Activated CD4-positive, CD25-positive, alpha-beta regulatory T cell (primary cell): ENCODE results near the gene FIGNL2.
"Not testable (repeated sequence)": the region's sequence is repeated elsewhere in the genome, so short reads cannot be mapped to it uniquely, and the experiment has no call there.

ENCODE experiments used
- DNase-seq, 4 experiments: peaks; one replicate each; lab custom pipeline; 2025; lab: John Stamatoyannopoulos, UW

Gene FIGNL2

GRCh38 chr12:51818086-51818485, 30.4 kb downstream of the FIGNL2 start:
- no peak for DNase-seq

GRCh38 chr12:51817027-51817953, 31.2 kb downstream of the FIGNL2 start:
- DNase-seq, result no peak

GRCh38 chr12:51815571-51815970, 32.9 kb downstream of the FIGNL2 start:
- no peak for DNase-seq

- DNase-seq, result peak; percentile 27 to 44 (median 39)
Observed at GRCh38 chr12:51814311-51815088, 34.0 kb downstream of the FIGNL2 start.

- DNase-seq, result no peak
Observed at GRCh38 chr12:51813931-51814310, 34.6 kb downstream of the FIGNL2 start.

GRCh38 chr12:51812871-51813270, 35.6 kb downstream of the FIGNL2 start:
- no peak for DNase-seq

- DNase-seq, result no peak
Observed at GRCh38 chr12:51811203-51812202, 37.0 kb downstream of the FIGNL2 start.

- no peak for DNase-seq
Observed at GRCh38 chr12:51809193-51809592, 39.3 kb downstream of the FIGNL2 start.

GRCh38 chr12:51806896-51807295, 41.6 kb downstream of the FIGNL2 start:
- no peak for DNase-seq

GRCh38 chr12:51801027-51801426, 47.5 kb downstream of the FIGNL2 start:
- no peak for DNase-seq

- DNase-seq, result no peak
Observed at GRCh38 chr12:51798501-51798900, 50.0 kb downstream of the FIGNL2 start.

- not testable (repeated sequence) for DNase-seq
Observed at GRCh38 chr12:51798051-51798450, 50.5 kb downstream of the FIGNL2 start.

GRCh38 chr12:51797301-51797700, 51.2 kb downstream of the FIGNL2 start:
- DNase-seq, result no peak

GRCh38 chr12:51793201-51793600, 55.3 kb downstream of the FIGNL2 start:
- DNase-seq, result no peak

- DNase-seq, result no peak
Observed at GRCh38 chr12:51792417-51792816, 56.1 kb downstream of the FIGNL2 start.

GRCh38 chr12:51788876-51789275, 59.6 kb downstream of the FIGNL2 start:
- DNase-seq, result no peak

GRCh38 chr12:51785906-51786305, 62.6 kb downstream of the FIGNL2 start:
- DNase-seq, result no peak

GRCh38 chr12:51784688-51785087, 63.8 kb downstream of the FIGNL2 start:
- no peak for DNase-seq

- DNase-seq, result no peak
Observed at GRCh38 chr12:51779876-51780275, 68.6 kb downstream of the FIGNL2 start.

- no peak for DNase-seq
Observed at GRCh38 chr12:51777973-51778372, 70.5 kb downstream of the FIGNL2 start.

GRCh38 chr12:51777457-51777856, 71.1 kb downstream of the FIGNL2 start:
- DNase-seq, result no peak

- no peak for DNase-seq
Observed at GRCh38 chr12:51774933-51775332, 73.6 kb downstream of the FIGNL2 start.
